Adipocyte (in vitro differentiated cells): ENCODE measurements around the gene CGB1.
"Not testable (repeated sequence)": the region's sequence is repeated elsewhere in the genome, so short reads cannot be mapped to it uniquely, and the experiment has no call there.

Experiments
- DNase-seq: peaks from one replicate; pipeline ENCODE4 v3.0.0-alpha.2; 2015; ENCODE audit warnings: low read depth
- H3K27me3 ChIP-seq: replicated peaks from 2 replicates; pipeline ENCODE4 v1.7.0; 2013; ENCODE audit warnings: mild to moderate bottlenecking, low read length, moderate library complexity; ENCODE audit not compliant: control insufficient read depth, insufficient read depth
- H3K36me3 ChIP-seq: 2 replicates; pipeline ENCODE4 v1.7.0; 2013; ENCODE audit warnings: low read length, mild to moderate bottlenecking, moderate library complexity; ENCODE audit not compliant: control insufficient read depth, insufficient read depth, severe bottlenecking
- H3K4me1 ChIP-seq: 2 replicates; pipeline ENCODE4 v1.7.0; 2013; ENCODE audit warnings: mild to moderate bottlenecking, low read length, moderate library complexity; ENCODE audit not compliant: control insufficient read depth, insufficient read depth
- H3K4me3 ChIP-seq: 2 replicates; pipeline ENCODE4 v1.7.0; 2013; ENCODE audit warnings: mild to moderate bottlenecking, low read length, moderate library complexity
- H3K9ac ChIP-seq: 2 replicates; pipeline ENCODE4 v1.7.0; 2013; ENCODE audit warnings: mild to moderate bottlenecking, low read length, moderate library complexity
- H3K9me3 ChIP-seq: 2 replicates; pipeline ENCODE4 v1.7.0; 2013; ENCODE audit warnings: mild to moderate bottlenecking, low read length, moderate library complexity; ENCODE audit not compliant: control insufficient read depth

Gene CGB1

GRCh38 chr19:49018388-49019241 is 18.1 kb downstream of the CGB1 start:
- Histone ChIP-seq H3K4me3 (peak overlapping the region; percentile 69), H3K27me3 (peaks cover 13% of the 10 kb centered on the region), H3K9ac (peak overlapping the region; percentile 51), H3K36me3 (peaks cover 21% of the 10 kb centered on the region)
- H3K9me3 ChIP-seq, H3K4me1 ChIP-seq: not testable (repeated sequence)
- DNase-seq = peak; percentile 35

- Histone ChIP-seq H3K4me3 (peak overlapping the region; percentile 69), H3K9me3 (no peaks in the 10 kb centered on the region), H3K9ac (peak overlapping the region; percentile 51), H3K36me3 (peaks cover 24% of the 10 kb centered on the region), H3K4me1 (peaks cover 10% of the 10 kb centered on the region), H3K27me3 (peaks cover 13% of the 10 kb centered on the region)
- peak; percentile 78 for DNase-seq
Measured at GRCh38 chr19:49017666-49018351, 18.9 kb downstream of the CGB1 start.

GRCh38 chr19:49017041-49017665 is 19.5 kb downstream of the CGB1 start, which contains the start of gene LHB:
Gene LHB, minus strand, starts transcription at chr19:49017091. Its CDS starts 10 bp downstream, at chr19:49017081.
- peaks cover 31% of the 10 kb centered on the region for H3K36me3 ChIP-seq
- no peaks in the 10 kb centered on the region for H3K9me3 ChIP-seq
- peak within 1 kb of the TSS; percentile 51 for H3K9ac ChIP-seq
- no peak for DNase-seq
- H3K4me1 ChIP-seq = peaks cover 10% of the 10 kb centered on the region
- peak within 1 kb of the TSS; percentile 69 for H3K4me3 ChIP-seq
- peaks cover 13% of the 10 kb centered on the region for H3K27me3 ChIP-seq

GRCh38 chr19:49016067-49016839 is 20.4 kb downstream of the CGB1 start:
- H3K9me3 ChIP-seq = no peaks in the 10 kb centered on the region
- peaks cover 40% of the 10 kb centered on the region for H3K36me3 ChIP-seq
- no peak overlapping the region for H3K4me3 ChIP-seq
- peaks cover 13% of the 10 kb centered on the region for H3K27me3 ChIP-seq
- no peak overlapping the region for H3K9ac ChIP-seq
- DNase-seq = no peak
- peaks cover 10% of the 10 kb centered on the region for H3K4me1 ChIP-seq

- Histone ChIP-seq H3K9ac (no peak overlapping the region), H3K4me3 (no peak overlapping the region), H3K36me3 (peaks cover 44% of the 10 kb centered on the region), H3K9me3 (no peaks in the 10 kb centered on the region), H3K27me3 (peaks cover 3% of the 10 kb centered on the region), H3K4me1 (peaks cover 10% of the 10 kb centered on the region)
- no peak for DNase-seq
Measured at GRCh38 chr19:49014870-49015255, 21.8 kb downstream of the CGB1 start.

GRCh38 chr19:49014123-49014869 is 22.4 kb downstream of the CGB1 start:
- Histone ChIP-seq H3K4me1 (peaks cover 10% of the 10 kb centered on the region), H3K4me3 (no peak overlapping the region), H3K9ac (no peak overlapping the region), H3K9me3 (no peaks in the 10 kb centered on the region), H3K27me3 (peaks cover 3% of the 10 kb centered on the region), H3K36me3 (peaks cover 50% of the 10 kb centered on the region)
- no peak for DNase-seq

GRCh38 chr19:49011194-49011593 is 25.5 kb downstream of the CGB1 start:
- no peaks in the 10 kb centered on the region for H3K27me3 ChIP-seq
- no peak overlapping the region for H3K9ac ChIP-seq
- H3K9me3 ChIP-seq = no peaks in the 10 kb centered on the region
- no peak for DNase-seq
- H3K36me3 ChIP-seq = peaks cover 63% of the 10 kb centered on the region
- no peaks in the 10 kb centered on the region for H3K4me1 ChIP-seq
- no peak overlapping the region for H3K4me3 ChIP-seq

GRCh38 chr19:49010453-49010852 is 26.2 kb downstream of the CGB1 start:
- Histone ChIP-seq H3K27me3 (no peaks in the 10 kb centered on the region), H3K9me3 (no peaks in the 10 kb centered on the region), H3K4me1 (no peaks in the 10 kb centered on the region), H3K36me3 (peaks cover 61% of the 10 kb centered on the region), H3K4me3 (no peak overlapping the region), H3K9ac (no peak overlapping the region)
- DNase-seq = no peak

GRCh38 chr19:49009828-49010227 is 26.9 kb downstream of the CGB1 start:
- Histone ChIP-seq H3K27me3 (no peaks in the 10 kb centered on the region), H3K36me3 (peaks cover 61% of the 10 kb centered on the region), H3K9ac (no peak overlapping the region), H3K9me3 (no peaks in the 10 kb centered on the region), H3K4me1 (no peaks in the 10 kb centered on the region), H3K4me3 (no peak overlapping the region)
- no peak for DNase-seq

GRCh38 chr19:49006905-49007304 is 29.8 kb downstream of the CGB1 start:
- Histone ChIP-seq H3K36me3 (peaks cover 56% of the 10 kb centered on the region), H3K4me3 (no peak overlapping the region), H3K27me3 (no peaks in the 10 kb centered on the region), H3K4me1 (no peaks in the 10 kb centered on the region), H3K9me3 (no peaks in the 10 kb centered on the region), H3K9ac (no peak overlapping the region)
- DNase-seq = no peak
